HEK293 (cell line): ENCODE results near the gene KCTD1.

Source experiments
- CTCF ChIA-PET: fragments of 350-600 bp; formaldehyde crosslinking; extraction: SDS; loops from one replicate; lab custom pipeline; 2021; ENCODE audit warnings: antibody characterized with exemption; lab: Yijun Ruan, JAX
- POLR2A ChIA-PET: fragments of 300-600 bp; formaldehyde crosslinking; extraction: SDS; loops from one replicate; lab custom pipeline; 2020; ENCODE audit warnings: antibody characterized with exemption, inconsistent platforms; lab: Yijun Ruan, JAX
- H3K27ac ChIP-seq: fragments of 200-500 bp; sonication (Bioruptor generic); 2 replicates; pipeline ENCODE4 v1.5.1; 2014; ENCODE audit warnings: low read depth, low read length, control low read depth, inconsistent platforms; ENCODE audit errors: extremely low read depth
- H3K36me3 ChIP-seq, 2 experiments: fragments of 200-500 bp in 1 of 2; sonication (Bioruptor generic) in 1 of 2; 1 replicate in 1 of 2; 2 replicates in 1 of 2; pipeline ENCODE4 v1.5.1; 2014 to 2017; ENCODE audit warnings: inconsistent platforms in 2 of 2, low read length in 2 of 2; ENCODE audit not compliant: control insufficient read depth in 2 of 2, insufficient read depth in 1 of 2
- H3K4me1 ChIP-seq: fragments of 200-500 bp; sonication (Bioruptor generic); 2 replicates; pipeline ENCODE4 v1.5.1; 2014; ENCODE audit warnings: mild to moderate bottlenecking, low read length, inconsistent platforms; ENCODE audit not compliant: control insufficient read depth, insufficient read depth
- H3K4me3 ChIP-seq: 2 replicates; pipeline ENCODE4 v1.5.1; 2011; ENCODE audit warnings: low read depth, mild to moderate bottlenecking, control low read depth, low read length, moderate library complexity
- H3K9me3 ChIP-seq: fragments of 200-500 bp; sonication (Bioruptor generic); 2 replicates; pipeline ENCODE4 v1.5.1; 2014; ENCODE audit warnings: low read depth, low read length, inconsistent platforms; ENCODE audit not compliant: control insufficient read depth, insufficient read depth
- CTCF ChIP-seq: fragments of 450-650 bp; formaldehyde crosslinking; IDR thresholded peaks from 2 replicates; pipeline ENCODE4 v1.5.1; 2016; ENCODE audit warnings: missing biosample characterization, missing genetic modification characterization
- HOXA7 ChIP-seq: sonication (generic); formaldehyde crosslinking; IDR thresholded peaks from 2 replicates; pipeline ENCODE4 v1.8.1; 2022; ENCODE audit warnings: missing genetic modification reagents, borderline replicate concordance
- KLF9 ChIP-seq: fragments of 450-650 bp; formaldehyde crosslinking; IDR thresholded peaks from 2 replicates; pipeline ENCODE4 v1.5.1; 2016; ENCODE audit warnings: missing biosample characterization, missing genetic modification characterization, low read depth
- MYNN ChIP-seq: fragments of 450-650 bp; formaldehyde crosslinking; IDR thresholded peaks from 2 replicates; pipeline ENCODE4 v1.5.1; 2016; ENCODE audit warnings: missing biosample characterization, missing genetic modification characterization, borderline replicate concordance
- SP3 ChIP-seq: fragments of 450-650 bp; formaldehyde crosslinking; IDR thresholded peaks from 2 replicates; pipeline ENCODE4 v1.5.1; 2016; ENCODE audit warnings: missing biosample characterization, missing genetic modification characterization
- TCF7L2 ChIP-seq: IDR thresholded peaks from 2 replicates; pipeline ENCODE4 v1.6.1; 2011; ENCODE audit warnings: low read depth, mild to moderate bottlenecking, inconsistent platforms, low read length, moderate library complexity, borderline replicate concordance
- ZBTB11 ChIP-seq: fragments of 450-650 bp; formaldehyde crosslinking; conservative IDR thresholded peaks from 2 replicates; pipeline ENCODE4 v1.5.1; 2016; ENCODE audit warnings: low read depth, missing biosample characterization, missing genetic modification characterization
- ZBTB26 ChIP-seq: fragments of 450-650 bp; formaldehyde crosslinking; optimal IDR thresholded peaks from 2 replicates; pipeline ENCODE3; 2016; ENCODE audit warnings: missing biosample characterization, mild to moderate bottlenecking, missing genetic modification characterization
- ZBTB44 ChIP-seq: fragments of 450-650 bp; IDR thresholded peaks from 2 replicates; pipeline ENCODE4 v1.5.1; 2018; ENCODE audit warnings: missing biosample characterization, mild to moderate bottlenecking, missing genetic modification characterization
- ZBTB8A ChIP-seq: fragments of 450-650 bp; formaldehyde crosslinking; IDR thresholded peaks from 2 replicates; pipeline ENCODE4 v1.5.1; 2016; ENCODE audit warnings: missing biosample characterization, missing genetic modification characterization
- ZNF10 ChIP-seq: fragments of 450-650 bp; formaldehyde crosslinking; IDR thresholded peaks from 2 replicates; pipeline ENCODE4 v1.5.1; 2017; ENCODE audit warnings: missing biosample characterization, missing genetic modification characterization
- ZNF112 ChIP-seq: fragments of 450-650 bp; formaldehyde crosslinking; IDR thresholded peaks from 2 replicates; pipeline ENCODE4 v1.5.0; 2017; ENCODE audit warnings: missing biosample characterization, missing genetic modification characterization
- ZNF133 ChIP-seq: fragments of 450-650 bp; formaldehyde crosslinking; IDR thresholded peaks from 2 replicates; pipeline ENCODE4 v1.5.1; 2016; ENCODE audit warnings: missing biosample characterization, missing genetic modification characterization
- ZNF18 ChIP-seq: fragments of 450-650 bp; formaldehyde crosslinking; IDR thresholded peaks from 2 replicates; pipeline ENCODE4 v1.5.1; 2016; ENCODE audit warnings: missing biosample characterization, missing genetic modification characterization
- ZNF202 ChIP-seq: fragments of 450-650 bp; formaldehyde crosslinking; IDR thresholded peaks from 2 replicates; pipeline ENCODE4 v1.5.1; 2016; ENCODE audit warnings: missing biosample characterization, missing genetic modification characterization, borderline replicate concordance
- ZNF223 ChIP-seq: fragments of 450-650 bp; formaldehyde crosslinking; IDR thresholded peaks from 2 replicates; pipeline ENCODE4 v1.5.1; 2016; ENCODE audit warnings: missing biosample characterization, missing genetic modification characterization
- ZNF433 ChIP-seq: fragments of 450-650 bp; formaldehyde crosslinking; IDR thresholded peaks from 2 replicates; pipeline ENCODE4 v1.5.1; 2016; ENCODE audit warnings: missing biosample characterization, missing genetic modification characterization, low read depth
- ZNF513 ChIP-seq: fragments of 450-650 bp; IDR thresholded peaks from 2 replicates; pipeline ENCODE4 v1.5.1; 2018; ENCODE audit warnings: missing biosample characterization, missing genetic modification characterization
- ZNF654 ChIP-seq: fragments of 450-650 bp; formaldehyde crosslinking; IDR thresholded peaks from 2 replicates; pipeline ENCODE4 v1.5.1; 2016; ENCODE audit warnings: low read depth, missing biosample characterization, missing genetic modification characterization
- ZNF664 ChIP-seq: fragments of 450-650 bp; formaldehyde crosslinking; IDR thresholded peaks from 2 replicates; pipeline ENCODE4 v1.5.1; 2016; ENCODE audit warnings: missing biosample characterization, missing genetic modification characterization
- ZXDB ChIP-seq: fragments of 450-650 bp; formaldehyde crosslinking; IDR thresholded peaks from 2 replicates; pipeline ENCODE4 v1.5.1; 2016; ENCODE audit warnings: missing biosample characterization, missing genetic modification characterization

KCTD1 gene

GRCh38 chr18:26549263-26550094, 1.1 kb upstream of the KCTD1 start (continued):
- TF ChIP-seq ZNF654 (tag by site-specific recombination): no peak

- CTCF ChIA-PET: interaction anchor here (0.6 to 1.5 kb wide), 6 partner anchors 9 to 242 kb away, joined by 3 to 4 read pairs (median 3); no protein-coding TSS in a partner anchor
- H3K27ac ChIP-seq: peak overlapping the region; percentile 81; the same call in 1 of the 2 replicates
- POLR2A ChIA-PET: interaction anchor here (0.5 to 2.8 kb wide), 19 partner anchors 21 to 1374 kb away, joined by 3 to 13 read pairs (median 4); no protein-coding TSS in a partner anchor
- TF ChIP-seq ZNF112 (tag by site-specific recombination) (no peak), TCF7L2 (no peak), MYNN (tag by site-specific recombination) (no peak), ZNF18 (tag by site-specific recombination) (no peak), ZBTB26 (tag by site-specific recombination) (peak; percentile 51), ZNF223 (tag by site-specific recombination) (no peak), ZBTB11 (no peak), CTCF (tag by site-specific recombination) (0 out of 2 replicates have a peak, but pooled peaks have one; percentile 18), SP3 (tag by site-specific recombination) (peak; percentile 74), ZNF10 (tag by site-specific recombination) (0 out of 2 replicates have a peak, but pooled peaks have one; percentile 34), ZNF433 (no peak), ZXDB (no peak), ZNF133 (tag by site-specific recombination) (no peak), ZNF513 (tag by site-specific recombination) (peak; percentile 90), HOXA7 (no peak), ZNF202 (tag by site-specific recombination) (no peak), ZNF664 (tag by site-specific recombination) (no peak), ZBTB8A (tag by site-specific recombination) (peak; percentile 28; the same call in 1 of the 2 replicates), ZBTB44 (no peak), KLF9 (tag by site-specific recombination) (no peak)
Observed at GRCh38 chr18:26547646-26548414, 523 bp downstream of the KCTD1 start.

More at GRCh38 chr18:26547646-26548414, 523 bp downstream of the KCTD1 start:
- no peaks in the 10 kb centered on the region for H3K9me3 ChIP-seq
- peak overlapping the region; percentile 79 for H3K4me3 ChIP-seq
- H3K36me3 ChIP-seq: peaks cover 0 to 7% of the 10 kb centered on the region in 2 experiments; a peak in 1 of 3 replicates
- H3K4me1 ChIP-seq: peaks cover 11% of the 10 kb centered on the region
